DLD1 (cell line): ENCODE measurements around the gene MYO1D.
"Not testable (repeated sequence)": the region's sequence is repeated elsewhere in the genome, so short reads cannot be mapped to it uniquely, and the experiment has no call there.

Source experiments
- in situ Hi-C: cut with HindIII; loops from 2 replicates; pipeline ENCODE4 v1.10.0; 2017; ENCODE audit warnings: low sequenced_read_pairs

The MYO1D gene

DNA sequence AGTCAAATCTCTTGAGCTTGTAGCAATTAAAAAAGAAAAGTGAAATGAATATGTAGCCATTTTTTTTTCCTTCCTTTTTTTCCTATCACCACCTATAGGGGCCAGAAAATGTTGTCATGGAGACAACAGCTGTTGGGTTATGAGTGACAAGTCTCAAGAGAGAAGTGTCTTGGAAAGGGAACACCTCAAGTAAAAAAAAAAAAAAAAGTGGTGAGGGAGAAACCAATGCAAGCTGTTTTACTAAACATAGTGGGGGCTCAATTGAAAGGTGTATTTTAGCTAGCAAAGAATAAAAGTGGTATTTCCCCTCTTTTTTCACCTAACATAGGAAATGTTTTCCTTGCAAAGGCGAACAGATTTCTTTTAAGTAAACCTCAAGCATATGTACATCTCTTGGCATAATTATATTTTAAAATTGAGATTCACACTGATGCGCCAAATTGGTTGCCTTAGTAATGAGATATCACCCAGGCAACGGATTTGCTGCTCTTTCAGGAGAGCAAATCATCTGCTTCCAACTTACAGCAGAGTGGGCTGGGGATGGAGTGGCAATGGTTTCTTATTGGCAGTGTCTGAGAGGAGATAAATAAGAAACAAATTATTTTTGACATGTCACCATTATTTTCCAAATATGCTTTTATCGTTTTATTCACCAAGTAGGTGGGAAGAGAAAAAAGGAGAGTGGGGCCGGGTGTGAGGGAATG lies 183.6 kb downstream of the MYO1D start:
- in situ Hi-C loops: no loop called here

DNA sequence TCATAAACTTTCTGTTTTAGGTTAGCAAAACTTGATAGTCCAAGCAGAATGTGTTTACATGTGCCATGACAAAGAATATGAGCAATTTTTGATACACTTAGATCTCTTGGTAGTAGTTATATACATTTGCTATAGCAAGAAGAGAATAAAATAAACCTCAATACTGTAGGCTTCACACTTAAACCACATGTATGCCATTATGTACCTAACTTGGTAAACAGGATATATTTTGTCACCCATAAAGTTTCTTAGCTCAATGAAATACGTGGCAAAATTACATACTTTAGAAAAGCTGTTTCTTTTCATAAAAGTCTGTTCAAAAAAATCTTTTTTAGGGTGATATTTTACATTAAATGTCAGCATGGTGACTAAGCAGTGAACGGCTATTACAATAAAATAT lies 184.7 kb downstream of the MYO1D start:
- in situ Hi-C loops: no loop called here

GRCh38 chr17:32689348-32689747 lies 187.6 kb downstream of the MYO1D start:
- in situ Hi-C loops: no loop called here

- in situ Hi-C loops: no loop called here
These were observed 188.7 kb downstream of the MYO1D start for GRCh38 chr17:32688221-32688620.

GRCh38 chr17:32684087-32684958 lies 192.6 kb downstream of the MYO1D start:
- in situ Hi-C loops: no loop called here

DNA sequence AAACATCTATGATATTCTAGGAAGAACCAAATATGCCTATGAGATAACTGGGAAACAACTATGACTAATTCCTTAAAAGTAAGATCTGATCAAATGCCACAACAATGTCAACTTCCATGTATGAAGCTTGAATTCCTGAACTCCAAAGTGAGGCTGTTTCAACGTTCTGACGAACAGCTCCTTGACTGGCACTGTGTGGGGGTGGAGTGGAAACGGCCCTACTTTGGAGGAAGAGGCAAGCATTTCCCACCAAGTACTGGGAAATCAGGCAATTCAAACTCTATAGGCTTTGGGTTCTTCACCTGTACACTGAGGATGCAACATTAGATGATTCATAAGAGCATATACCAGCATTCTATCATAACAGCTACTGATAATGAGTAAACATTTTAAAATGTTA lies 203.0 kb downstream of the MYO1D start:
- in situ Hi-C loops: loop anchor here (5.0 to 25.0 kb wide), 2 partner anchors 52 to 263 kb away; partner anchors contain the start of gene TMEM98

DNA sequence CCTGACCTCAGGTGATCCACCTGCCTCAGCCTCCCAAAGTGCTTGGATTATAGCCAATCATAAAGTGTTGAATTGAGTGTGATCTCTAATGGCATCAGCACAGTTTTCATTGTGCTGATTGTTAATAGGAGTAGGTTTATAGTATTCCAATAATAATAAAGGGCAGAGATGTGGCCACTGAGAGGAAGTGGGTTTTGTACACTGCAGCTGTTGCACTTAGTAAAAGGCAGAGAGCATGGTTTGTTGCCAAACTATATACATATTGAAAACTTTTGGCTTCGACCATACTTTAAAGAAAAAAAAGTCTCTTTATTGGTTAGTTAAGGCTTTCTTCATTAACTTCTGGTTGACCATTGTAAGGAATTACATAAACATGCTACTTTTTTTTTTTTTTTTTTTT lies 204.2 kb downstream of the MYO1D start:
- in situ Hi-C loops: loop anchor here (5.0 to 25.0 kb wide), 2 partner anchors 50 to 265 kb away; partner anchors contain the start of gene TMEM98

- in situ Hi-C loops: loop anchor here (5.0 to 25.0 kb wide), 2 partner anchors 50 to 265 kb away; partner anchors contain the start of gene TMEM98
These were observed 205.0 kb downstream of the MYO1D start for GRCh38 chr17:32671896-32672295.

GRCh38 chr17:32664936-32665583 lies 211.9 kb downstream of the MYO1D start:
- in situ Hi-C loops: loop anchor here (25.0 kb wide), 1 partner anchor 272 kb away; the partner anchor contains the start of gene TMEM98

DNA sequence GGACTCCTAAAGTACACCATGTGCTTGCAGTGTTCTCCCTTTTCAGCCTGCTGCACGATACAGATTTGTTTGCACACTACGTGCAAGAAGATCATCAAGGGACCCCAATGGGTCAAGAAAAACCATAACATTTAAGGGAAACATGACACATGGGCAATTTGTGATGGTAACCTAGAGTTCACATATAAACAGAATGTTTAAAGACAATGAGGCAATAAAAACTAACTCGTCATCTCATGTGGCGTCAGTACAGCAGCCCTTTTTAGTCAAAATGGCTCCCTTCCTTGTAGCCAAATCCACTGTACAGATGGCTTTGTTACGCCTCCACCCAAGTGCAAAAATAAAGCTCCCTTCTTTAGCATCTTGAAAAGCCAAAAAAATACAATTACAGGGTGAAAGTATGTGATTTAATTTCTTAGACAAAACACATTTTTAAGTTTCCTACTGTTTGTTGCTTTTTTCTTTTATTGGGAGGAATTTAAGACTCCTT lies 216.4 kb downstream of the MYO1D start:
- in situ Hi-C loops: loop anchor here (25.0 kb wide), 1 partner anchor 277 kb away; the partner anchor contains the start of gene TMEM98

- in situ Hi-C loops: loop anchor here (25.0 kb wide), 1 partner anchor 278 kb away; the partner anchor contains the start of gene TMEM98
These were observed 217.5 kb downstream of the MYO1D start for GRCh38 chr17:32659419-32659842.

DNA sequence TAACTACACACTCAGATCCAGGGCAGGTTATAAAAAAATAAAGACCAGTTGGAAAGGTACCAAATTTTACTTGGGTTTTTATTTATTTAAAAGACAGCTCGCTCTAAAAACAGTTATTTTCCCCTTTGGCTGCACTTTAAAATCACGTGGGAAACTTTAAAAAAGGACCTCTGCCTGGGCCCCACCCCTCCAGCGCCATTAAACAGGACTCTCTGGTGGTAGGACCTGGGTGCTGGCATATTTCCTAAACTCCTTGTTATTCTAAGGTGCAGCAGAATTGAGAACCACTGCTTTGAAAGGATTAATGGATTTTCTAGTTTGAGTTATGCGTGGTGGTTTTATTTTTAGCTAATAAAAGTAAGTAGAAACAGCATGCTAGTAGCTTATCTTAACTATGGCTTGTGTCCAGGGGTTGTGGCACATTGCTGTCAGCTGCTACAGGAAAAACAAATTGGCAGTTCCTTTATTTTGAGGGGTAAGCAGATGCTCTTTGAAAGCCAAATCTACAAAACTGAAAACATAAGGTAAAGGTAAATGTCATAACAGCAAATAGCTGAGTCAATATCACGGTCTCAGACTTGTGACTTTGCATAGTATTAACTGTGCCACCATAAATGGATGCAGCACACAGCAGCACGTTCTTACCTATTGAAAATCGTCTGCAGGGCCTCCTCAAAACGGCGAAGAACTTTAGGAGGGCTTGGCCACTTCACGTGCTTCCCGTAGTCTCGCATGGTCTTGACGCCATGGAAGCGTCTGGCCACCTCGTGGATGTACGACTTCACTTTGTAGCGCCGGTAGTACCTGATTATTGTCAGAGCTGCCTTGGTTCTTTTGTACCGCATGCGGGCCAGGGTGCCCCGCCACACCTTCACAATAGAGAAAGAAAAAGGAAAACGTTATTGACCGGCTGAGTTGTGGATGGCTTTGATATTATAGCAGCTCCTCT lies 218.2 kb downstream of the MYO1D start:
- in situ Hi-C loops: loop anchor here (25.0 kb wide), 1 partner anchor 279 kb away; the partner anchor contains the start of gene TMEM98

DNA sequence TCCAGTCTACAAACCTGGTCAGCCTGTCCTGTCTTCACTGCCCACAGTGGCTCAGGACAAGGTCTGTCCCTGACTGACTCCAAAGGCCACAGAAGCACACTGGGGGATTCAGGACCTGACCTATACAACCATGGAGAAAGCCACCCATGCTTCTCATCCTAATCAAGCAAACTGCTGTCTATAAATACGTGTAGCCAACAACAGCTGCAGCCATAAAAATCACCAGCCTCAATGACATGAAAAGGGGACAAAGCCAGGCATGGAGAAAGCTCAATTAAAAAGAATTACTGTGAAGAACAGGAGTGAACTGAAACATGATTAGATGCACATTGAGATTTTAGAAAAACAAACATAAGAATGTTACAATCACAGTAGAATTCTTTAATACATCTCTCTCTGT lies 220.0 kb downstream of the MYO1D start:
- in situ Hi-C loops: loop anchor here (25.0 kb wide), 1 partner anchor 280 kb away; the partner anchor contains the start of gene TMEM98

GRCh38 chr17:32654324-32654723 lies 222.6 kb downstream of the MYO1D start:
- in situ Hi-C loops: loop anchor here (25.0 kb wide), 1 partner anchor 283 kb away; the partner anchor contains the start of gene TMEM98

DNA sequence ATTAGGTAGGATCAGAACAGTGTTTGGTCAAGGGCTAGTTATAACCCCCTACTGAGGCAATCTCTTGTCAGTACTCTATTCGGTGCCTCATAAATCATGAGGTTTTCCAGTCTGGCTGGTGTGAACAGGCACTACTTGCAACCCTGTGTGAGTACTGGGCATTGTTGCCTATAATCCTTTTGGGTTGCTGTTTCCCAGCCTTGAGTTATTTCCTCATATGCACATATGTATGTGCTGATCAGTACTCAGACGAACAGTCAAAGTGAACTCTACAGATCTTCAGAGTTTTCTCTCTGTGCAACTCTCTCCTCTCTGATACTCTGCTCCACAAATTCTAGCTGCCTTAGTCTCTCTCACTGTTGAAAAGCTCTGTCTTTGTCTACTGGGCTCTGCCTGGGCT lies 225.8 kb downstream of the MYO1D start:
- in situ Hi-C loops: loop anchor here (25.0 kb wide), 1 partner anchor 286 kb away; the partner anchor contains the start of gene TMEM98

DNA sequence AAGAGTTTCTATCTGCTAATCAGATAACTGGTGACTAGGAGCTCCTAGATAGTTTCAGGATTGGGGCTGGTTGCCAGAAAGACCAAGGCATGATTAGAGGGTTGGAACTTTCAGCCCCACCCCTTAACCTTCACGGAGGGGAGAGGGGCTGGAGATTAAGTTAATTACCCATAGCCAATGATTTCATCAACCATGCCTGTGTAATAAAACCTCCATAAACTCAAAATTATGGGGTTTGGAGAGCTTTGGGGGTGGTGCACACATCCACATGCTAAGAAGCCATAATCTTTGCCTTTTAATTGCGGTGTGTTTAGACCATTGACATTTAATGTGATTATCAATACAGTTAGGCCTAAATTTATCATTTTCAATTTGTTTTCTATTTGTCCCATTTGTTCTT lies 228.5 kb downstream of the MYO1D start:
- in situ Hi-C loops: no loop called here

- in situ Hi-C loops: no loop called here
These were observed 230.0 kb downstream of the MYO1D start for GRCh38 chr17:32646941-32647340.

DNA sequence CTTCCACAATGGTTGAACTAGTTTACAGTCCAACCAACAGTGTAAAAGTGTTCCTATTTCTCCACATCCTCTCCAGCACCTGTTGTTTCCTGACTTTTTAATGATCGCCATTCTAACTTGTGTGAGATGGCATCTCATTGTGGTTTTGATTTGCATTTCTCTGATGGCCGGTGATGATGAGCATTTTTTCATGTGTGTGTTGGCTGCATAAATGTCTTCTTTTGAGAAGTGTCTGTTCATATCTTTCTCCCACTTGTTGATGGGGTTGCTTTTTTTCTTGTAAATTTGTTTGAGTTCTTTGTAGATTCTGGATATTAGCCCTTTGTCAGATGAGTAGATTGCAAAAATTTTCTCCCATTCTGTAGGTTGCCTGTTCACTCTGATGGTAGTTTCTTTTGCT lies 235.4 kb downstream of the MYO1D start:
- in situ Hi-C loops: not testable (repeated sequence)

DNA sequence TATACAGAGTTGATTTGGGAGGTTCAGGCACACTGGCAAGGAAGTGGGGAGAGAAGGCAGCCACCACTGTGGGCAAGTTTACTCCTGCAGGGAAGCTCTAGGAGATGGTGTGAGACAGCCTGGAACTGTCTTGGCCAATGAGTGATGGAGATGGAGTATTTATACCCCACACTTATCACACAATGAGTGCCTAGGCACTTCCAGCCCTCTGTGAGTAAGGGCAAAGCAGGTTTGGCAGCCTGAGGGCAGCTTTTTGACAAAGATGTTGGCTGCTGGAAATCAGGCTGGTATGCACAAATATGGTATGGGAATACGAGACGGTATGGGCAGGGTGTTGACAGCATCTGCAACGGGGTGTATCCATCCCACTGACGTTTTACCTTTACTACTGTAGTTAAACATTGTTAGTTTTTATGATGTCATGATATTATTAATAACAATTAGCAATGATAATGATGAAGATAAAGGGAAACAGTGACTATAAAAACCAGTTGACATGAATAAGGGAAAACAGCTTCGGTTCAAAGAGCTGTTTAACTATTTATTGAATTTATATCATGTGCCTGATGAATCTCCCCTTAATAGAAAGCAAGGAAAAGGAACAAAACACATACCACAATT lies 240.2 kb downstream of the MYO1D start:
- in situ Hi-C loops: no loop called here
